Endodermal cell (in vitro differentiated cells): ENCODE measurements around the gene TMEM129. TPM values are rescaled to one million over a fixed set of nuclear protein-coding genes. Genes with fewer than 3 reads are reported as not detected.

Experiments
- DNase-seq: peaks from one replicate; pipeline ENCODE4 v3.0.0-alpha.2; 2017
- H3K27ac ChIP-seq: 2 replicates; pipeline ENCODE4 v1.5.1; 2013; ENCODE audit warnings: mild to moderate bottlenecking, low read depth, low read length, moderate library complexity
- H3K27me3 ChIP-seq: 2 replicates; pipeline ENCODE4 v1.6.1; 2013; ENCODE audit warnings: mild to moderate bottlenecking, low read length, moderate library complexity; ENCODE audit not compliant: insufficient read depth, control insufficient read depth, poor library complexity, severe bottlenecking
- H3K36me3 ChIP-seq: 2 replicates; pipeline ENCODE4 v1.7.0; 2013; ENCODE audit warnings: mild to moderate bottlenecking, low read length, moderate library complexity; ENCODE audit not compliant: control insufficient read depth, insufficient read depth
- H3K4me1 ChIP-seq: one replicate; pipeline ENCODE4 v1.7.0; 2013; ENCODE audit warnings: low read length; ENCODE audit not compliant: control insufficient read depth, insufficient read depth
- H3K4me3 ChIP-seq: 2 replicates; pipeline ENCODE4 v1.5.1; 2013; ENCODE audit warnings: mild to moderate bottlenecking, low read length, moderate library complexity
- H3K9ac ChIP-seq: 2 replicates; pipeline ENCODE4 v1.6.1; 2013; ENCODE audit warnings: mild to moderate bottlenecking, low read length, moderate library complexity; ENCODE audit not compliant: poor library complexity, severe bottlenecking; ENCODE audit errors: extremely low read depth
- H3K9me3 ChIP-seq: 2 replicates; pipeline ENCODE4 v1.6.1; 2013; ENCODE audit warnings: mild to moderate bottlenecking, low read length, moderate library complexity; ENCODE audit not compliant: control insufficient read depth
- H3K27ac Mint-ChIP-seq: 2 replicates; pipeline ENCODE4 v1.8.0; 2020; ENCODE audit warnings: mixed read lengths
- H3K27me3 Mint-ChIP-seq: 2 replicates; pipeline ENCODE4 v1.8.0; 2021; ENCODE audit warnings: mild to moderate bottlenecking, mixed read lengths; ENCODE audit not compliant: insufficient read depth
- H3K36me3 Mint-ChIP-seq: 2 replicates; pipeline ENCODE4 v1.8.0; 2020; ENCODE audit warnings: low read depth, mixed read lengths
- H3K4me1 Mint-ChIP-seq: 2 replicates; pipeline ENCODE4 v1.8.0; 2020; ENCODE audit warnings: mixed read lengths
- H3K4me3 Mint-ChIP-seq: 2 replicates; pipeline ENCODE4 v1.8.0; 2020; ENCODE audit warnings: mild to moderate bottlenecking, moderate library complexity, mixed read lengths
- H3K9me3 Mint-ChIP-seq: 2 replicates; pipeline ENCODE4 v1.8.0; 2020; ENCODE audit warnings: mild to moderate bottlenecking, mixed read lengths
- WGBS, 2 experiments: methylation state at CpG; one replicate each; pipeline versions ENCODE4 v1.1.5 to v1.1.7; 2013; ENCODE audit warnings: missing lambda C conversion rate in 2 of 2, mixed read lengths in 1 of 2; ENCODE audit not compliant: insufficient coverage in 1 of 2, insufficient read length in 1 of 2; 5-methylcytosine and 5-hydroxymethylcytosine counted together
- total RNA-seq, 2 donors: library from RNA; stranded (reverse); fragmentation: NEBNext Ultra II Directional in 1 of 2; extraction: Animal tissue kit (Norgen Biotek cat#: 25700) in 1 of 2; gene quantifications; 2 replicates in 1 of 2; 3 replicates in 1 of 2; pipeline ENCODE4 v1.2.1, GENCODE V29; 2021
- TF ChIP-seq, protein P1 (sequence below): fragments of 200-600 bp; sonication (generic); conservative IDR thresholded peaks from 2 replicates; pipeline ENCODE4 v1.5.0; 2021; ENCODE audit warnings: antibody characterized with exemption, mild to moderate bottlenecking

TMEM129 gene
- total RNA-seq, 2 donors from 2014 or later, result 33.6 to 41.7 TPM

DNA sequence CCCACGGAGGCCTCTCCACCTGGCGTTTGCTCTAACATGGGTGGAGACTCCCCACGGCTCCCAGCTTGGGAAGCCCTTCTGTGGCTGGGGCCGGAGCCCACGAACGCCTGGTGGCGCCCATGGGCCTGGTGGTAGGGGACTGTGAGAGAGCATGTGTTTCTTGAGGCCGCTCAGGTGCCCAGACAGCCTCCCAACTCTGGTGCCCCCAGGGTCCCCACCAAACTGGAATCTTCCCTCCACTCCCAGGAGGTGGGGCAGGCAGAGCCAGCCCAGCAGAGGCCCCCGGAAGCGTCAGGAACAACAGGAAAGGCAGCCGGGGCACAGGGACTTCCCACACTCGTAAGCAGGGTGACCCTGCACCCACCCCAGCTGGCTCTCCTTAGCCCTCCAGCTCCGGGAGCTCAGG, 38.7 kb upstream of the TMEM129 start:
- H3K36me3 Mint-ChIP-seq, result no peaks in the 10 kb centered on the region
- peak; percentile 66 for DNase-seq
- H3K27ac Mint-ChIP-seq, result no peak overlapping the region
- Histone ChIP-seq H3K9ac (no peak overlapping the region), H3K27me3 (no peaks in the 10 kb centered on the region), H3K9me3 (no peaks in the 10 kb centered on the region), H3K4me1 (no peaks in the 10 kb centered on the region), H3K4me3 (no peak overlapping the region), H3K27ac (no peak overlapping the region), H3K36me3 (no peaks in the 10 kb centered on the region)
- H3K27me3 Mint-ChIP-seq, result peaks cover 2% of the 10 kb centered on the region
- peaks cover 8% of the 10 kb centered on the region for H3K4me1 Mint-ChIP-seq
- TF ChIP-seq, protein P1, sequence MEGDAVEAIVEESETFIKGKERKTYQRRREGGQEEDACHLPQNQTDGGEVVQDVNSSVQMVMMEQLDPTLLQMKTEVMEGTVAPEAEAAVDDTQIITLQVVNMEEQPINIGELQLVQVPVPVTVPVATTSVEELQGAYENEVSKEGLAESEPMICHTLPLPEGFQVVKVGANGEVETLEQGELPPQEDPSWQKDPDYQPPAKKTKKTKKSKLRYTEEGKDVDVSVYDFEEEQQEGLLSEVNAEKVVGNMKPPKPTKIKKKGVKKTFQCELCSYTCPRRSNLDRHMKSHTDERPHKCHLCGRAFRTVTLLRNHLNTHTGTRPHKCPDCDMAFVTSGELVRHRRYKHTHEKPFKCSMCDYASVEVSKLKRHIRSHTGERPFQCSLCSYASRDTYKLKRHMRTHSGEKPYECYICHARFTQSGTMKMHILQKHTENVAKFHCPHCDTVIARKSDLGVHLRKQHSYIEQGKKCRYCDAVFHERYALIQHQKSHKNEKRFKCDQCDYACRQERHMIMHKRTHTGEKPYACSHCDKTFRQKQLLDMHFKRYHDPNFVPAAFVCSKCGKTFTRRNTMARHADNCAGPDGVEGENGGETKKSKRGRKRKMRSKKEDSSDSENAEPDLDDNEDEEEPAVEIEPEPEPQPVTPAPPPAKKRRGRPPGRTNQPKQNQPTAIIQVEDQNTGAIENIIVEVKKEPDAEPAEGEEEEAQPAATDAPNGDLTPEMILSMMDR, result peak; percentile 27
- H3K4me3 Mint-ChIP-seq, result no peak overlapping the region
- H3K9me3 Mint-ChIP-seq, result no peaks in the 10 kb centered on the region
- 87 to 88% methylated on average over 11 to 13 of the region's 13 CpGs for WGBS, 2 experiments

DNA sequence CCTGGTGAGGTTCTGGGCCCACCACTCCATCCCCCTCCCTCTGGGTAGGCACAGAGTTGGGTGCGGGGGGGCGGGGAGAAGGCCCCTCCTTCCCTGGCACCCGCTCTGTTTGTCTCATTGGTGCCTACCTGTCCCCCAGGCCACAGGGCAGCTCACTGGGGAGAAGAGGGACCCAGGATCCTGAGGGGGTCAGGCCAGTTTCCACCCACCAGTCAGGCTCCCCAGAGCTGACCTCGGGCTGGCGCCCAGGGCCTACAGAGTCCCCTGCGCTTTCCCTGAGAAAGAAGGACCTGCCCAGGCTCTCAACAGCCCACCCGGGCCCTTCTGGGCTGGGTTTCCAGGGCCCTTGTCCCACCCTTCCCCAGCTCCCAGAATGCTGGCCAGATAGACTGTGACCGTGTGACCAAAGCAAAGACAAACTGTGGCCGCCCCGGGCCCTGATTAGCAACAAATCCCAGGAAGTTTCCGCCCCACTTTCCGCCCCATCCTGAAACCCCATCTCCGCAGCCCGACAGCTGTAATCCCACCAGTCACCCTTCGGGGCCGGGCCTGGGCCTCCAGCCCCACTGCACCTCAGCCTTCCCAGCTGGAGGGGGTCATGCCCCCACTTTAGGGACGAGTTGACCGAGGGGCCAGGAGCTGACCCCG, 38.2 kb upstream of the TMEM129 start:
- Histone ChIP-seq H3K9me3 (no peaks in the 10 kb centered on the region), H3K27me3 (no peaks in the 10 kb centered on the region), H3K36me3 (no peaks in the 10 kb centered on the region), H3K4me1 (no peaks in the 10 kb centered on the region), H3K27ac (no peak overlapping the region), H3K4me3 (no peak overlapping the region), H3K9ac (no peak overlapping the region)
- DNase-seq, result peak; percentile 74
- Mint-ChIP-seq H3K9me3 (no peaks in the 10 kb centered on the region), H3K27me3 (peaks cover 2% of the 10 kb centered on the region), H3K4me1 (peaks cover 8% of the 10 kb centered on the region), H3K4me3 (no peak overlapping the region), H3K36me3 (no peaks in the 10 kb centered on the region), H3K27ac (peak overlapping the region; percentile 66)
- 83 to 84% methylated on average over 7 to 19 of the region's 19 CpGs for WGBS, 2 experiments
- TF ChIP-seq, protein P1, result no peak

DNA sequence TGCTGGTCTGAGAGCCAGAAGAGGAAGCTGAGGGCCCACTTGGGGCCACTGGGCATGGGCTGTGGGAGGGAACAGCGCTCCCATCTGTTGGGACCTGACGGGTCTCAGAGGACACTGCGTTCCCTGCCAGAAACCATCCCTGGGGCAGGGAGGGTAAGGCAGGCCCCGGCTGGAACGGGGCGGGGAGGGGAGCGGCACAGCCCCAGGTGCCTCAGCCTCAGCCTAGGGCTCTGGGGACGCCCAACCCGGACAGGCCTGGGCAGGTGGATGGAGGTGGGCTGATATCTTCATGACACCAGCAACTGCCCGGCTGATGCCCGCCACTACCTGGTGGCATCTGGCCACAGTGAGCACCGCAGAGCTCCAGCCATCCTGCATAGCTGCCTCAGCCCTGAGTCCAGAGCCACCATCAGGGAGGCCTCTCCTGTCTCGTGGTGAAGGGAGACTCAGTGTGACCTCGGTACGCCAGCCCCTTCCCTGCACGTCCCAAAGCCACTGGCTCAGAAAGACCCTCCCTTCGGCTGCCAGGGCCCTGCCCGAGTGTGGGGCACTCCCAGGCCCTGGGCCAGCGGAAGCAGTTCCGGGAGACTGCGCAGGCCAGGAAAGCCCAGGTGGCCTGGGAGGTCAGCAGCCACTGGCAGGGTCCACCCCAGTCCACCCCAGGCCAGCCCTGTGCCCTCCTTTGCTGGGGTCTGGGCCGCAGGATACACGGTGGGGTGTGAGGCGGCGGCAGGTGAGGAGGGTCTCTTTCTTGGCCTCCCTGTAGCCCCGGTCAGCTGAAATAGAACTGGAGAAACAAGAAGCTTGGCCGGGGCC, 37.4 kb upstream of the TMEM129 start:
- WGBS, 2 experiments, result 89 to 93% methylated on average over 23 to 27 of the region's 27 CpGs
- Mint-ChIP-seq H3K36me3 (no peaks in the 10 kb centered on the region), H3K4me3 (no peak overlapping the region), H3K27ac (no peak overlapping the region), H3K27me3 (peaks cover 2% of the 10 kb centered on the region), H3K9me3 (no peaks in the 10 kb centered on the region), H3K4me1 (peaks cover 8% of the 10 kb centered on the region)
- no peak overlapping the region for H3K9ac ChIP-seq
- no peak overlapping the region for H3K27ac ChIP-seq
- no peaks in the 10 kb centered on the region for H3K9me3 ChIP-seq
- no peak for DNase-seq
- no peaks in the 10 kb centered on the region for H3K27me3 ChIP-seq
- H3K4me3 ChIP-seq, result no peak overlapping the region
- no peaks in the 10 kb centered on the region for H3K4me1 ChIP-seq
- no peaks in the 10 kb centered on the region for H3K36me3 ChIP-seq
- TF ChIP-seq, protein P1, result no peak
